ENCODE measurements around the gene ZNF575. TPM values are rescaled to one million over a fixed set of nuclear protein-coding genes. Genes with fewer than 3 reads are reported as not detected.

ZNF575 gene
- total and polyA plus RNA-seq, 4 donors, result 0.63 to 4.6 (median 1.6) TPM

- H3K27ac ChIP-seq (ENCODE audit: low read depth in 1 of 2, low read length in 2 of 2), result no peak overlapping the region
Measured at GRCh38 chr19:43569657-43570056, 36.7 kb downstream of the ZNF575 start.

GRCh38 chr19:43570174-43570791 lies 37.3 kb downstream of the ZNF575 start:
- no peak for ATAC-seq (ENCODE audit: low FRiP score)
- intact Hi-C loops (cut with DNase I), result no loop called here
- Histone ChIP-seq H3K9me3 (ENCODE audit: control insufficient read depth, low read length) (no peaks in the 10 kb centered on the region), H3K4me1 (ENCODE audit: control insufficient read depth in 1 of 2, insufficient read depth in 2 of 2, low read length in 2 of 2) (no peaks in the 10 kb centered on the region), H3K27me3 (ENCODE audit: control insufficient read depth in 1 of 2, insufficient read depth in 2 of 2, low read length in 1 of 2) (no peaks in the 10 kb centered on the region), H3K36me3 (ENCODE audit: control insufficient read depth in 1 of 2, insufficient read depth in 2 of 2, low read length in 1 of 2) (no peaks in the 10 kb centered on the region), H3K4me3 (ENCODE audit: low read length in 2 of 2) (no peak overlapping the region), H3K27ac (ENCODE audit: low read depth in 1 of 2, low read length in 2 of 2) (no peak overlapping the region)
- 90 to 91% methylated on average over 5 of the region's 5 CpGs for WGBS, 2 donors
- no peak for DNase-seq

More at GRCh38 chr19:43569657-43570056, 36.7 kb downstream of the ZNF575 start:
- Histone ChIP-seq H3K4me3 (ENCODE audit: low read length in 2 of 2) (no peak overlapping the region), H3K4me1 (ENCODE audit: control insufficient read depth in 1 of 2, insufficient read depth in 2 of 2, low read length in 2 of 2) (no peaks in the 10 kb centered on the region), H3K27me3 (ENCODE audit: control insufficient read depth in 1 of 2, insufficient read depth in 2 of 2, low read length in 1 of 2) (no peaks in the 10 kb centered on the region), H3K36me3 (ENCODE audit: control insufficient read depth in 1 of 2, insufficient read depth in 2 of 2, low read length in 1 of 2) (no peaks in the 10 kb centered on the region), H3K9me3 (ENCODE audit: control insufficient read depth, low read length) (no peaks in the 10 kb centered on the region)
- intact Hi-C loops (cut with DNase I), result no loop called here
- no peak for DNase-seq
- ATAC-seq (ENCODE audit: low FRiP score), result no peak
- WGBS, 2 donors, result 68 to 71% methylated on average over 5 of the region's 5 CpGs

GRCh38 chr19:43572171-43572588 lies 39.2 kb downstream of the ZNF575 start:
- no peak overlapping the region for H3K27ac ChIP-seq (ENCODE audit: low read depth in 1 of 2, low read length in 2 of 2)
- H3K4me3 ChIP-seq (ENCODE audit: low read length in 2 of 2), result no peak overlapping the region
- H3K4me1 ChIP-seq (ENCODE audit: control insufficient read depth in 1 of 2, insufficient read depth in 2 of 2, low read length in 2 of 2), result no peaks in the 10 kb centered on the region
- H3K27me3 ChIP-seq (ENCODE audit: control insufficient read depth in 1 of 2, insufficient read depth in 2 of 2, low read length in 1 of 2), result no peaks in the 10 kb centered on the region
- intact Hi-C loops (cut with DNase I), result no loop called here
- 11 to 38% methylated on average over 3 of the region's 3 CpGs for WGBS, 2 donors
- no peaks in the 10 kb centered on the region for H3K9me3 ChIP-seq (ENCODE audit: control insufficient read depth, low read length)
- DNase-seq (no peak), ATAC-seq (ENCODE audit: low FRiP score) (no peak)
- no peaks in the 10 kb centered on the region for H3K36me3 ChIP-seq (ENCODE audit: control insufficient read depth in 1 of 2, insufficient read depth in 2 of 2, low read length in 1 of 2)

DNA sequence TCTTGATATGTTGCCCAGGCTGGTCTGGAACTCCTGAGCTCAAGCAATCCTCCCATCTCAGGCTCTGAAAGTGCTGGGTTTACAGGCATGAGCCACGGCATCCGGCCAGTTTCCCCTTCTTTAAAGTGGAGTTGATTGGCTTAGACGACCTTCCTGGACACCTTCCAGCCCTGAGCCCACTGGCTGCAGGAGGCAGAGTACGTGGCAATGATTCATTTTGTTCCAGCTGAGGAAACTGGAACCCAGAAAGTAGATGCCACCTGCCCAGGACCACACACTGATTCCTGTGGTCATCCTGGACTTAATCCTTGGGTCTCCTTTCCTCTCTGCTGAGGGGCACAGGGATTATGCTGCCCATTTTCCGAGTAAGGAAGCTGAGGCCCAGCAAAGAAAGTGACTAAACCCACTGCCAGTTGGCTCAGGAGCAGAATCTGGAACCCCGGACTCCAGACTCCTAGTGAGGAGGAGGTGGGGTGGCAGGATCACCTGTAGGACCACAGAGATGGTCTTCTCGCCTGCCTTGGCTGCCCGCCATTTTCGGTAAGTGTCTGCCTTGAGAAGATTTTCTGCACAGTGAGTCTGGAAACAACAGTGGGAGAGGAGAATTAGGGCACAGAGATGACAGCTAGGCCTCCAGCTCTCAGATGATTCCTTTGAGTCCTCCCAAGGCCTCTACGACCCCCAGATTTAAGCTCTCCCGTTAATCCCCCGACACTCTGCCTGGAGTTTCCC lies 41.6 kb downstream of the ZNF575 start:
- no peak for DNase-seq
- no peaks in the 10 kb centered on the region for H3K36me3 ChIP-seq (ENCODE audit: control insufficient read depth in 1 of 2, insufficient read depth in 2 of 2, low read length in 1 of 2)
- no peaks in the 10 kb centered on the region for H3K4me1 ChIP-seq (ENCODE audit: control insufficient read depth in 1 of 2, insufficient read depth in 2 of 2, low read length in 2 of 2)
- no peak for ATAC-seq (ENCODE audit: low FRiP score)
- no peaks in the 10 kb centered on the region for H3K27me3 ChIP-seq (ENCODE audit: control insufficient read depth in 1 of 2, insufficient read depth in 2 of 2, low read length in 1 of 2)
- H3K9me3 ChIP-seq (ENCODE audit: control insufficient read depth, low read length), result no peaks in the 10 kb centered on the region
- intact Hi-C loops (cut with DNase I), result loop anchor here (1.0 kb wide), 1 partner anchor 22 kb away; the partner anchor contains the start of genes IRGQ (in 2 of the 2) and ZNF576 (in 2 of the 2)
- H3K27ac ChIP-seq (ENCODE audit: low read depth in 1 of 2, low read length in 2 of 2), result peak overlapping the region in 1 of 2 donors; percentile 31
- peak overlapping the region; percentile 62 to 86 for H3K4me3 ChIP-seq (ENCODE audit: low read length in 2 of 2)
- WGBS, 2 donors, result 28 to 30% methylated on average over 12 of the region's 12 CpGs

DNA sequence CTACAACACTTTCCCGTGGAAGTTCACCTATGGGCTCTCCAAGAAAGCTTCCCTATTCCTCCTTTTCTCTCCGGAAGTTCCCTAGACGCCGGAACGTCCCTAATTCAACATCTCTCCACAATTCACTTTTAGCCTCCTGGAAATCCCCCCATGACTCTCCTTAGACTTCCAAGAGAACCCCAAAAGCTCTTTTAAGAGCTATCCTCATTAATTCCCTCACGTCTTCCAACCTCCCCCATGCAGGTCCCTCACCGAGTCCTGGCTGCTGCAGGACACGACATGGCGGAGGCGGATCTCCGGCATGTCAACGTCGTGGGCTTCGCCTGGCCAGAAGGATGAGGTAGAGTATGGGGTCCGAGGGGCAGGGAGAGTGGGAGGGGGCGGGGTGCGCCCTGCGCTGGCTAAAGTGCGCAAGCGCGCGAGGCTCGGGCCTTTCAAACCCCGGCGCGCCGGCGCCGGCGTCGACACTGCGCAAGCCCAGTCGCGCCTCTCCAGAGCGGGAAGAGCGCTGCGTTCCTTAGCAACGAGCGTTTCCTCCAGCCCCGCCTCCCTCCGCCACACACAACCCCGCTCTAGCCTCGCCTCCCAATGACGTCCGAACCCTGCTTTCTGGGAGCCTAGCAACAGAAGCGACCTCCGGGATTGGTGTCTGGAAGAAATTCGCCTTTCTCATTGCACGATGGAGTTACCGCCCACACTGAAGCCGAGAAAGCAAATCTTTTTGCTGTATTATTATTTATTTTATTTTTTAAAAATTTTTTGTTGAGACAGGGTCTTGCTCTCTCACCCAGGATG lies 42.4 kb downstream of the ZNF575 start, which contains the start of the genes PINLYP and XRCC1:
TSS of gene PINLYP (plus strand) at position 646 of the 795 bp plus-strand sequence. CDS start 1,391 bp downstream, outside the sequence.
TSS of gene XRCC1 (minus strand) at position 372 of the 795 bp plus-strand sequence. CDS start at position 303, 69 bp downstream.
- WGBS, 2 donors, result 0 to 1% methylated on average over 45 to 51 of the region's 51 CpGs
- intact Hi-C loops (cut with DNase I), result loop anchor here (1.0 kb wide), 1 partner anchor 21 kb away; the partner anchor contains the start of genes IRGQ (in 2 of the 2) and ZNF576 (in 2 of the 2)
- no peaks in the 10 kb centered on the region for H3K27me3 ChIP-seq (ENCODE audit: control insufficient read depth in 1 of 2, insufficient read depth in 2 of 2, low read length in 1 of 2)
- DNase-seq (peak; percentile 99), ATAC-seq (ENCODE audit: low FRiP score) (peak; percentile 99)
- peak within 1 kb of the TSS; percentile 62 to 86 for H3K4me3 ChIP-seq (ENCODE audit: low read length in 2 of 2)
- H3K4me1 ChIP-seq (ENCODE audit: control insufficient read depth in 1 of 2, insufficient read depth in 2 of 2, low read length in 2 of 2), result no peaks in the 10 kb centered on the region
- no peaks in the 10 kb centered on the region for H3K36me3 ChIP-seq (ENCODE audit: control insufficient read depth in 1 of 2, insufficient read depth in 2 of 2, low read length in 1 of 2)
- H3K27ac ChIP-seq (ENCODE audit: low read depth in 1 of 2, low read length in 2 of 2), result peak within 1 kb of the TSS in 1 of 2 donors; percentile 68
- H3K9me3 ChIP-seq (ENCODE audit: control insufficient read depth, low read length), result no peaks in the 10 kb centered on the region

DNA sequence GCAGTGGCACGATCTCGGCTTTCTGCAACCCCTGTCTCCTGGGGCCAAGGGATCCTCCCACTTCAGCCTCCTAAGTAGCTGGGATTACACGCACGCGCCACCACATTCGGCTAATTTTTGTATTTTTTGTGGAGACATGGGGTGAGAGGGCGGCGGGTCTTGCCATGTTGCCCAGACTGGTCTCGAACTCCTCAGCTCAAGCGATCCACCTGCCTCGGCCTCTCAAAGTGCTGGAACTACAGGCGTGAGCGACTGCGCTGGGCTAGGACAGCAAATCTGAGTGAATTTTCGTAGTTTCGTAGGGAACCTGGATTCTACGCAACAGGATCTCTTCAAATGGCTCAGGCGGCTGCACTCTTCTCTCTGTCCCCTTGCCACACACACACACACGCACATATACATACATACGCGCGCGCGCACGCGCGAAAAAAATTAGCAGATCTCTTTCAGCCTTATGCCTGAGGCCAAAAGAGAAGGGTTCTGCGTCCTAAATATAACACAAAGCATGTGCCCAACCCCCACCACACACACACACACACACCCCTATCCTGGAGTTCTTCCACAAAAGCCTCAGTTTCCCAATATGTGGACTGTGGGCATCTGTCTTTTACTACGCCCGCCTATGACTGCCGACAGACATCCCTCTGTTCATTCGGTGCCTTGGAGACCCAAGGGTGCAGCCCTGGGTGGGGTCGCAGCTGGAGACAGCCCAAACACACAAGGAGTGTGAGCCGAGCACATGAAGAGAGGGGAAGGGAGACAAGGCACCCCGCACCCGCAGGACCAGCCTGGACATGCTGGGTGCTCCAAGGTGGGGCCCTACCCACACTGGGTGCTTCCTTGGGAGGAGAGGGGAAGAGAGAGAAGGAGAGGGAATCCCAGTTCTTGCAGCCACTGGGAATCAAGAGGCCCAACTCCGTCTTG lies 43.2 kb downstream of the ZNF575 start:
- no peaks in the 10 kb centered on the region for H3K4me1 ChIP-seq (ENCODE audit: control insufficient read depth in 1 of 2, insufficient read depth in 2 of 2, low read length in 2 of 2)
- H3K36me3 ChIP-seq (ENCODE audit: control insufficient read depth in 1 of 2, insufficient read depth in 2 of 2, low read length in 1 of 2), result no peaks in the 10 kb centered on the region
- H3K27ac ChIP-seq (ENCODE audit: low read depth in 1 of 2, low read length in 2 of 2), result no peak overlapping the region
- H3K4me3 ChIP-seq (ENCODE audit: low read length in 2 of 2), result no peak overlapping the region
- H3K9me3 ChIP-seq (ENCODE audit: control insufficient read depth, low read length), result no peaks in the 10 kb centered on the region
- 66 to 69% methylated on average over 37 of the region's 37 CpGs for WGBS, 2 donors
- no peaks in the 10 kb centered on the region for H3K27me3 ChIP-seq (ENCODE audit: control insufficient read depth in 1 of 2, insufficient read depth in 2 of 2, low read length in 1 of 2)
- DNase-seq, result no peak
- intact Hi-C loops (cut with DNase I), result loop anchor here (1.0 kb wide), 1 partner anchor 20 kb away; the partner anchor contains the start of genes IRGQ (in 2 of the 2) and ZNF576 (in 2 of the 2)
- ATAC-seq (ENCODE audit: low FRiP score), result no peak

DNA sequence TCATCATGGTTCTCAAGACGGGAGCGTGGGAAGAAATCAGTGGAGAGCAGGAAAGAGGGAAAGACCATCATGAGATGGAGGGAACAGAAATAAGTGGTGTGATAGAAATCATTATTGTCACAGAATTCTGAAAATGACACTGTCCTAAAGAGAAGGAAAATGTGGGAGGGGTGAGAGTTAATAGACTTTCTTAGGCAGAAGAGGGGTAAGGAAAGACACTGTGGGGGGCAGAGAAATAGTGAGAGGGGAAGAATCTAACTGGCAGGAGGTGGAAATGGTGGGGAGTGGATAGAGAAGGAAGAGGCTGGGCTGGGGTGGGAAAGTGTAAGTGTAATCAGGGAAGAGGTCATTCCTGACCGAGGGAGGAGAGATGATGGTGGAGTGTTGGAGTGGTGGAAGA lies 45.8 kb downstream of the ZNF575 start:
- Histone ChIP-seq H3K27me3 (ENCODE audit: control insufficient read depth in 1 of 2, insufficient read depth in 2 of 2, low read length in 1 of 2) (no peaks in the 10 kb centered on the region), H3K4me3 (ENCODE audit: low read length in 2 of 2) (no peak overlapping the region), H3K36me3 (ENCODE audit: control insufficient read depth in 1 of 2, insufficient read depth in 2 of 2, low read length in 1 of 2) (no peaks in the 10 kb centered on the region), H3K27ac (ENCODE audit: low read depth in 1 of 2, low read length in 2 of 2) (no peak overlapping the region), H3K4me1 (ENCODE audit: control insufficient read depth in 1 of 2, insufficient read depth in 2 of 2, low read length in 2 of 2) (no peaks in the 10 kb centered on the region), H3K9me3 (ENCODE audit: control insufficient read depth, low read length) (no peaks in the 10 kb centered on the region)
- no peak for ATAC-seq (ENCODE audit: low FRiP score)
- 69 to 86% methylated on average over 3 of the region's 3 CpGs for WGBS, 2 donors
- no peak for DNase-seq
- intact Hi-C loops (cut with DNase I), result no loop called here
